Cardiac muscle cell (in vitro differentiated cells and primary cell): ENCODE results near the gene KRTAP3-2. TPM values are rescaled to one million over a fixed set of nuclear protein-coding genes. Genes with fewer than 3 reads are reported as not detected.

Experiments
- DNase-seq, 2 donors: peaks; one replicate each; pipeline versions ENCODE4 v3.0.0 to v3.0.0-alpha.2; 2010 to 2017; ENCODE audit warnings: low read depth in 1 of 2, low spot score in 1 of 2
- H3K27ac ChIP-seq: fragments of 200-600 bp; sonication (generic); 2 replicates; pipeline ENCODE4 v1.5.1; 2016
- H3K27me3 ChIP-seq: fragments of 200-600 bp; sonication (generic); 2 replicates; pipeline ENCODE4 v1.6.0; 2016; ENCODE audit warnings: control low read depth
- H3K36me3 ChIP-seq: fragments of 200-600 bp; sonication (generic); 2 replicates; pipeline ENCODE4 v1.5.1; 2016; ENCODE audit warnings: control low read depth
- H3K4me1 ChIP-seq: fragments of 200-600 bp; sonication (generic); 2 replicates; pipeline ENCODE4 v1.8.1; 2017; ENCODE audit warnings: low read depth, mild to moderate bottlenecking, mixed run types
- H3K4me3 ChIP-seq: fragments of 200-600 bp; sonication (generic); 2 replicates; pipeline ENCODE4 v1.5.1; 2016; ENCODE audit warnings: mild to moderate bottlenecking
- H3K9me3 ChIP-seq: fragments of 200-600 bp; sonication (generic); 2 replicates; pipeline ENCODE4 v1.5.1; 2017; ENCODE audit warnings: low read depth, mild to moderate bottlenecking, control low read depth
- CTCF ChIP-seq: IDR thresholded peaks from 2 replicates; pipeline ENCODE4 v1.5.1; 2012; ENCODE audit warnings: low read depth, mild to moderate bottlenecking, low read length
- polyA plus RNA-seq: library from polyadenylated mRNA; unstranded; fragments of >200 nt; fragmentation: Nextera tagmentation; extraction: Ambion mirVana; gene quantifications from 2 replicates; pipeline ENCODE4 v1.2.1, GENCODE V29; 2016
- total RNA-seq: library from RNA; depleted of rRNA; stranded (reverse); fragments of >200 nt; gene quantifications from 2 replicates; pipeline ENCODE4 v1.2.3, GENCODE V29; 2016

The KRTAP3-2 gene
- total and polyA plus RNA-seq, 2 experiments from 2014 or later = not detected

DNA sequence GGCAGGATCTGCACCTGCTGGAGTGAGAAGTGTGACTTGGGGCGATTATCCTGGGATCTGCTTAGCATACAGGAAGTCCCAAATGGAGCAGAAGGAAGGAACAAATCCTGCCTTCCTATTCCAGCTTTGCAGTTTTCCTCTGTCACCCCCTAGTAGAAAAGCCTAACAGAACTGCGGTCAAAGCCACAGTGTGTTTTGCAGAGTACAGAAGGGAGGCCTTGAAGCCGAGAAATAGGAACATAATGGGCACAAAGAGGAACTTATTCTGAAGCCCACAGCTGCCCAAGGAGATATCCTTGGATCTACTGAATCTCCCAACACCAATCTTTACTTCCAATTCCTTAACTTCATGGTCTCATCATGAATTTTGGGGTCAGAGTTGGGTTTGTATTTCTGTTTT lies 18.8 kb upstream of the KRTAP3-2 start:
- TF ChIP-seq CTCF = no peak
- Histone ChIP-seq H3K9me3 (no peaks in the 10 kb centered on the region), H3K27ac (no peak overlapping the region), H3K4me3 (no peak overlapping the region), H3K4me1 (no peaks in the 10 kb centered on the region), H3K36me3 (no peaks in the 10 kb centered on the region), H3K27me3 (no peaks in the 10 kb centered on the region)
- DNase-seq = no peak

GRCh38 chr17:41016578-41017215 lies 17.0 kb upstream of the KRTAP3-2 start:
- TF ChIP-seq CTCF = no peak
- DNase-seq = no peak
- H3K9me3 ChIP-seq = no peaks in the 10 kb centered on the region

DNA sequence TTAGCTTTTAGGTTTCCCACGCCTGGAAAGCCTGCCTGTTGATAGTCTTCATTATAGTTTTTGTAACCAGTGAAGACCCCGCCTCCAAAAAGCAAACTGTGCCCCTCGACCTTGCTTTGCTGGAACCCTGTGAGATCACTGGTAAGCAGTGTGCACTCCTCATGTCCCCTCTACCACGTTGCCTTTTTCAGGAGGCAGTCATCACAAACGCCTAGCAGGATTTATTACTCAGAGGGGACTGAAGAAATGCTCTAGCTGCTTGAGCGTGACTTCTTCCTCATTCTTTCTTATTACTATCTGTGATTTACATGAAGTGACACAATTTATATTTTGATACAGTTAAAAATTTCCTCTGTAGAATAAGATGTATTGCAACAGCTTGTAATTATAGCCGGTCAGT lies 15.7 kb upstream of the KRTAP3-2 start:
- H3K36me3 ChIP-seq = no peaks in the 10 kb centered on the region
- DNase-seq = no peak
- H3K9me3 ChIP-seq = no peaks in the 10 kb centered on the region
- no peak for TF ChIP-seq CTCF
- H3K27ac ChIP-seq = no peak overlapping the region
- no peaks in the 10 kb centered on the region for H3K27me3 ChIP-seq
- H3K4me1 ChIP-seq = no peaks in the 10 kb centered on the region
- H3K4me3 ChIP-seq = no peak overlapping the region

More at GRCh38 chr17:41016578-41017215, 17.0 kb upstream of the KRTAP3-2 start:
- H3K27me3 ChIP-seq = no peaks in the 10 kb centered on the region
- no peaks in the 10 kb centered on the region for H3K36me3 ChIP-seq
- H3K27ac ChIP-seq = no peak overlapping the region
- H3K4me3 ChIP-seq = no peak overlapping the region
- H3K4me1 ChIP-seq = no peaks in the 10 kb centered on the region

DNA sequence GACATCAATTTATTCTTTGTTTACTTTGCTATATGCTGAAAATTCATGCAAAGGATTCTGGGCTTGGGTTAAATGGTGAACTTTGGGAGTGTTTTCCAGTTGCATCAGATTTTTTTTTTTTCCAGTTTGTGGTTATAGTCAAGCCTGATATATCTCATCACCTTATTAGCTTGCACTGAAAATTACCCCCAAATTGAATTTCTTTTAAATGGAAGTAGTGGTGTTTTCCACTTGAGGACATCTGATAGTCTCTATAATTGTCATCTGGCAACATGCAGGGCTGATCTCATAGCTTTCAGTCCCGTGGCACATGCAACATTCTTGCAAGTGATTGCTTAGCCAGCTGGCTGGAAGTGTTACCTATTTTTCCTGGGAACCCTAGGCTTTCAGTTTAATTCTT lies 13.9 kb upstream of the KRTAP3-2 start:
- Histone ChIP-seq H3K36me3 (no peaks in the 10 kb centered on the region), H3K27ac (no peak overlapping the region), H3K4me3 (no peak overlapping the region), H3K27me3 (no peaks in the 10 kb centered on the region), H3K4me1 (no peaks in the 10 kb centered on the region), H3K9me3 (no peaks in the 10 kb centered on the region)
- no peak for DNase-seq
- TF ChIP-seq CTCF = no peak

DNA sequence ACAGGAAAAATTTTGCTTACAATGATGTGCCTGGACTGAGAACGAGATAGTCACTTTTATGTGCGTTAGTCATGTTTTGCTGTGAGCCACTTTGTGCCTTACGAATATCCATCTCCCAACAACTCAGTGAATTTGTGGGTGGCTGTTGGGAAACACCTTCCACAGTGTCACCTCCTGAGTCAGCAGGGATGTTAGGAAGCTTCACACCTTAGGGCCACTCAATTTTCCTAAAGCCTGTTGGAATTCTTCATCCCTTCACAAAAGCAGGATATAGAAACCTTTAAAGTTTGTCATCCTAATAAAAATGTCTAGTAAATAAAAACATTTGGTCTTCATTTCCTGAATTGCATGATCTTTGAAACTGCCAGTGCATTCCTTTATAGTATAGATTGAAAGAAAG lies 13.5 kb upstream of the KRTAP3-2 start:
- no peaks in the 10 kb centered on the region for H3K9me3 ChIP-seq
- DNase-seq = no peak
- no peak for TF ChIP-seq CTCF
- no peak overlapping the region for H3K4me3 ChIP-seq
- no peaks in the 10 kb centered on the region for H3K4me1 ChIP-seq
- no peaks in the 10 kb centered on the region for H3K36me3 ChIP-seq
- no peaks in the 10 kb centered on the region for H3K27me3 ChIP-seq
- H3K27ac ChIP-seq = no peak overlapping the region
